CD4-positive, alpha-beta T cell (primary cell): ENCODE data around the gene C9orf43. TPM values are rescaled to one million over a fixed set of nuclear protein-coding genes. Genes with fewer than 3 reads are reported as not detected.

Experiments
- ATAC-seq: fragments of 200-7000 bp; cut with Tn5 transposase; one replicate; pipeline ENCODE4 v1.10.0; 2022; ENCODE audit warnings: mild to moderate bottlenecking; ENCODE audit not compliant: poor library complexity
- CTCF ChIA-PET: fragments of 350-600 bp; sonication (Branson Sonifier 250); formaldehyde crosslinking; loops from one replicate; lab custom pipeline; 2021; ENCODE audit warnings: antibody characterized with exemption, inconsistent platforms; lab: Charles Lee
- POLR2A ChIA-PET: fragments of 350-600 bp; sonication (Branson Sonifier 250); formaldehyde crosslinking; loops from one replicate; lab custom pipeline; 2021; ENCODE audit warnings: antibody characterized with exemption, inconsistent platforms; lab: Charles Lee
- DNase-seq, 14 experiments: peaks; one replicate each; pipeline ENCODE4 v3.0.0-alpha.2; 2013 to 2020; ENCODE audit warnings: mixed read lengths in 2 of 14
- H3K27ac ChIP-seq, 2 donors: one replicate each; pipeline versions ENCODE4 v1.5.1 to v1.7.0; 2013; ENCODE audit warnings: low read length in 2 of 2, low read depth in 1 of 2, mild to moderate bottlenecking in 1 of 2
- H3K27me3 ChIP-seq, 2 experiments: 1 replicate in 1 of 2; 2 replicates in 1 of 2; pipeline versions ENCODE4 v1.6.1 to v1.7.0; 2013; ENCODE audit warnings: low read length in 2 of 2, control low read depth in 1 of 2, mild to moderate bottlenecking in 1 of 2, moderate library complexity in 1 of 2; ENCODE audit not compliant: insufficient read depth in 2 of 2, control insufficient read depth in 1 of 2
- H3K36me3 ChIP-seq: one replicate; pipeline ENCODE4 v1.6.1; 2013; ENCODE audit warnings: low read length, control low read depth; ENCODE audit not compliant: insufficient read depth
- H3K4me1 ChIP-seq: one replicate; pipeline ENCODE4 v1.6.1; 2013; ENCODE audit warnings: low read length, control low read depth; ENCODE audit not compliant: insufficient read depth
- H3K4me3 ChIP-seq: one replicate; pipeline ENCODE4 v1.5.1; 2013; ENCODE audit warnings: mild to moderate bottlenecking, low read length, moderate library complexity
- H3K9me3 ChIP-seq, 2 experiments: 1 replicate in 1 of 2; 2 replicates in 1 of 2; pipeline versions ENCODE4 v1.6.1 to v1.7.0; 2013; ENCODE audit warnings: low read length in 2 of 2, mild to moderate bottlenecking in 2 of 2, control low read depth in 1 of 2, moderate library complexity in 1 of 2; ENCODE audit not compliant: control insufficient read depth in 1 of 2, insufficient read depth in 1 of 2
- H3K27ac Mint-ChIP-seq: one replicate; pipeline ENCODE4 v1.8.0; 2020; ENCODE audit warnings: mixed read lengths
- H3K27me3 Mint-ChIP-seq: one replicate; pipeline ENCODE4 v1.8.0; 2021; ENCODE audit warnings: mixed read lengths
- H3K36me3 Mint-ChIP-seq: one replicate; pipeline ENCODE4 v1.8.0; 2021; ENCODE audit warnings: low read depth, mixed read lengths
- H3K4me1 Mint-ChIP-seq: one replicate; pipeline ENCODE4 v1.8.0; 2021; ENCODE audit warnings: low read depth, mixed read lengths
- H3K4me3 Mint-ChIP-seq: one replicate; pipeline ENCODE4 v1.8.0; 2020; ENCODE audit warnings: mild to moderate bottlenecking, mixed read lengths
- H3K9me3 Mint-ChIP-seq: one replicate; pipeline ENCODE4 v1.8.0; 2020; ENCODE audit warnings: mixed read lengths
- CTCF ChIP-seq: fragments of 200-600 bp; IDR thresholded peaks from one replicate; pipeline ENCODE4 v1.8.0; 2022; ENCODE audit warnings: antibody characterized with exemption, mild to moderate bottlenecking
- intact Hi-C, 2 experiments: fragments of 100-400 bp; cut with DNase I in 1 of 2; cut with micrococcal nuclease in 1 of 2; formaldehyde crosslinking; loops; one replicate each; pipeline versions ENCODE4 v1.15.1 to v1.9.0; 2023 to 2025; cut with DNase I, micrococcal nuclease
- total RNA-seq, 174 experiments: library from RNA in 2 of 174; stranded (reverse) in 2 of 174; gene quantifications; one replicate each; pipeline ENCODE4 v1.2.3 and lab custom pipeline; 2021 to 2026

C9orf43 gene
- total RNA-seq, 2 experiments from 2014 or later = 0.60 to 0.95 TPM

DNA sequence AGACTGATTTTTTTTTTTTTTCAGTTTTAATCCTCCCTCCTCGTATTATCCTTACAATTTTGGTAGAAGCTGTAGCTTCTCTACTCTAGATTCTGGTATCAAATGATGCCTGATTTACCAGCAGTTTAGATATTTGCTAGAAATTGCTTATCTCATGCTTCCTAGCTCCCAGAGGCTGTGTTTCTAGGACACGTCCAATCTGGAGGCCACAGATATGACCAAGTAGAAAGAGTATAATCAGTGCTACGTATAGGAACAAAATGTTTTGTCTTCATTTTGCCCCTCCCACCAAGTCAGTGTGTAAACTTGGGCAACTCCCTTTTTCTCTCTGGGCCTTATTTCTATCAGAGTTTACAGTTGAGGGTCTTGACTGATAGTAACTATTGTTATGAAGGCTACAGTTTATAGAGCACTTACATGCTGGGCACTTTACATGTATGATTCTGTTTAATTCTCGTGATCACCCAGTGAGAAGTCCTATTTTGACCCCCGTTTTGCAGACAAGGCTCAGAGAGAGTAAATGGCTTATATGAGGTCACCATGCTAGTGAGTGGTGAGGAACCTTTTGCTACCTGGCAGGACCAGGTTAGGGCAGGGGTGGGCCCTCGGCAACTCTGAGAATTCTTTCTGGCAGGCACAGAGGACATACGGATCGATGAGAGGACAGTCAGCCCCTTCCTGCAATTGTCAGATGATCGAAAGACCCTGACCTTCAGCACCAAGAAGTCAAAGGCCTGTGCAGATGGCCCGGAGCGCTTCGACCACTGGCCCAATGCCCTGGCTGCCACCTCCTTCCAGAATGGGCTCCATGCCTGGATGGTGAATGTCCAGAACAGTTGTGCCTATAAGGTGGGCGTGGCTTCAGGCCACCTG lies 41.3 kb upstream of the C9orf43 start:
- Histone ChIP-seq H3K4me3 (no peak overlapping the region), H3K4me1 (no peaks in the 10 kb centered on the region), H3K9me3 (no peaks in the 10 kb centered on the region), H3K27me3 (no peaks in the 10 kb centered on the region), H3K27ac (no peak overlapping the region), H3K36me3 (peaks cover 15% of the 10 kb centered on the region)
- no peak overlapping the region for H3K27ac Mint-ChIP-seq
- ATAC-seq (no peak), DNase-seq (no peak)
- POLR2A ChIA-PET = no interaction called here
- no peaks in the 10 kb centered on the region for H3K9me3 Mint-ChIP-seq
- intact Hi-C loops = no loop called here
- TF ChIP-seq CTCF = no peak
- H3K36me3 Mint-ChIP-seq = peaks cover 12% of the 10 kb centered on the region
- H3K4me3 Mint-ChIP-seq = no peak overlapping the region
- H3K4me1 Mint-ChIP-seq = no peaks in the 10 kb centered on the region
- CTCF ChIA-PET = no interaction called here
- H3K27me3 Mint-ChIP-seq = no peaks in the 10 kb centered on the region

GRCh38 chr9:113369855-113370140 lies 40.7 kb upstream of the C9orf43 start:
- ATAC-seq (no peak), DNase-seq (no peak)
- Histone ChIP-seq H3K4me1 (peaks cover under 1% of the 10 kb centered on the region), H3K9me3 (no peaks in the 10 kb centered on the region), H3K4me3 (no peak overlapping the region), H3K36me3 (peaks cover 21% of the 10 kb centered on the region), H3K27me3 (no peaks in the 10 kb centered on the region), H3K27ac (no peak overlapping the region)
- CTCF ChIA-PET = no interaction called here
- no peak for TF ChIP-seq CTCF
- POLR2A ChIA-PET = no interaction called here
- H3K27ac Mint-ChIP-seq = no peak overlapping the region
- H3K4me1 Mint-ChIP-seq = peaks cover 6% of the 10 kb centered on the region
- intact Hi-C loops = no loop called here
- H3K27me3 Mint-ChIP-seq = no peaks in the 10 kb centered on the region
- no peaks in the 10 kb centered on the region for H3K9me3 Mint-ChIP-seq
- peaks cover 16% of the 10 kb centered on the region for H3K36me3 Mint-ChIP-seq
- H3K4me3 Mint-ChIP-seq = no peak overlapping the region

- no peak overlapping the region for H3K4me3 ChIP-seq
- peaks cover 27% of the 10 kb centered on the region for H3K36me3 ChIP-seq
- TF ChIP-seq CTCF = no peak
- Mint-ChIP-seq H3K4me3 (no peak overlapping the region), H3K9me3 (no peaks in the 10 kb centered on the region), H3K27ac (no peak overlapping the region), H3K4me1 (peaks cover 16% of the 10 kb centered on the region), H3K27me3 (no peaks in the 10 kb centered on the region), H3K36me3 (peaks cover 23% of the 10 kb centered on the region)
- POLR2A ChIA-PET = no interaction called here
- intact Hi-C loops = no loop called here
- ATAC-seq (no peak), DNase-seq (no peak)
- H3K9me3 ChIP-seq = no peaks in the 10 kb centered on the region
- H3K27ac ChIP-seq = no peak overlapping the region
- CTCF ChIA-PET = interaction anchor here (0.7 kb wide), 1 partner anchor 30 kb away, joined by 4 read pairs; the partner anchor contains the start of gene ALAD
- peaks cover 11% of the 10 kb centered on the region for H3K4me1 ChIP-seq
- no peaks in the 10 kb centered on the region for H3K27me3 ChIP-seq
These were observed 39.7 kb upstream of the C9orf43 start for GRCh38 chr9:113370806-113371325.
